SH-SY5Y (cell line): Measurements from ENCODE around the gene MYRF.

Experiments
- GATA2 ChIP-seq: IDR thresholded peaks from 2 replicates; pipeline ENCODE4 v1.6.1; 2011; ENCODE audit warnings: mild to moderate bottlenecking, low read depth, low read length
- GATA3 ChIP-seq: IDR thresholded peaks from 2 replicates; pipeline ENCODE4 v1.6.1; 2011; ENCODE audit warnings: low read depth, mild to moderate bottlenecking, low read length, moderate library complexity

DNA sequence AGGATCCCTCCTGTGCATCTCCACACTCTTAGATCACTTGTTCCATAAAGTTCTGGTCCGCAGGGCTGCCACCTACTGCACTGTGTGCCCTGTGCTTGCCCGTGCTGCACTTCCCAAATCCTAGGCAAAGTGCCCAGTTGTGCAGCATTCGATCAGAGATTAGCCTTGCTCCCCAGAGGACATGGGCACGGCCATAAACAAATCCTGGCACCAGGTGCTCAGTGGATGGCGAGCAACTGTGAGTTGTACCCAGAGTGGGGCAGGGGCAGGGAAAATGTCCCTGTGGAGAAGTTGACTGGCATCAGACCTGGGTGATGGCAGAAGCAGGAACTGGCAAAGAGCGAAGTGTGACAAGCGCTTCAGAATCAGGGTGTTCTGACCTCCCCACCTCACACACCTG lies 80.3 kb downstream of the MYRF start:
- TF ChIP-seq GATA2 (no peak), GATA3 (no peak)
